ENCODE data around the gene SCGB1D4. TPM values are rescaled to one million over a fixed set of nuclear protein-coding genes. Genes with fewer than 3 reads are reported as not detected.

The SCGB1D4 gene
- total RNA-seq, 1 experiment from 2014 or later = not detected

DNA sequence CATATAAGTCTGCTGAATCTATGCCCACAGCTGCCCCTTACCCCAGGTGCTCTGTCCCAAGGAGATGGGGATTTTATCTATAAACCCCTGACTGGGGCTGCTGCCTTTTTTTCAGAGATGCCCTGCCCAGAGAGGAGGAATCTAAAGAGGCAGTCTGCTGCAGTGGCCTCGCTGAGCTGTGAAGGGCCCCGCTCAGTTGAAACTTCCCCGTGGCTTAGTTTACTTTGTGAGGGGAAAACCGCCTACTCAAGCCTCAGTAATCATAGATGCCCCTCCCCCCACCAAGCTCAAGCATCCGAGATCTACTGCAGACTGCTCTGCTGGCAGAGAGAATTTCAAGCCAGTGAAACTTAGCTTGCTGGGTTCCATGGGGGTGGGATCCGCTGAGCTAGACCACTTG lies 7.4 kb upstream of the SCGB1D4 start:
- H3K9ac ChIP-seq (ENCODE audit: extremely low read depth, insufficient read length, low read length) = no peak overlapping the region
- no peak overlapping the region for H2BK20ac ChIP-seq (ENCODE audit: low read depth, low read length, poor library complexity, severe bottlenecking)

More for the DNA sequence above, 7.4 kb upstream of the SCGB1D4 start:
- TF ChIP-seq, protein P1, sequence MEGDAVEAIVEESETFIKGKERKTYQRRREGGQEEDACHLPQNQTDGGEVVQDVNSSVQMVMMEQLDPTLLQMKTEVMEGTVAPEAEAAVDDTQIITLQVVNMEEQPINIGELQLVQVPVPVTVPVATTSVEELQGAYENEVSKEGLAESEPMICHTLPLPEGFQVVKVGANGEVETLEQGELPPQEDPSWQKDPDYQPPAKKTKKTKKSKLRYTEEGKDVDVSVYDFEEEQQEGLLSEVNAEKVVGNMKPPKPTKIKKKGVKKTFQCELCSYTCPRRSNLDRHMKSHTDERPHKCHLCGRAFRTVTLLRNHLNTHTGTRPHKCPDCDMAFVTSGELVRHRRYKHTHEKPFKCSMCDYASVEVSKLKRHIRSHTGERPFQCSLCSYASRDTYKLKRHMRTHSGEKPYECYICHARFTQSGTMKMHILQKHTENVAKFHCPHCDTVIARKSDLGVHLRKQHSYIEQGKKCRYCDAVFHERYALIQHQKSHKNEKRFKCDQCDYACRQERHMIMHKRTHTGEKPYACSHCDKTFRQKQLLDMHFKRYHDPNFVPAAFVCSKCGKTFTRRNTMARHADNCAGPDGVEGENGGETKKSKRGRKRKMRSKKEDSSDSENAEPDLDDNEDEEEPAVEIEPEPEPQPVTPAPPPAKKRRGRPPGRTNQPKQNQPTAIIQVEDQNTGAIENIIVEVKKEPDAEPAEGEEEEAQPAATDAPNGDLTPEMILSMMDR (conservative IDR thresholded peaks at IDR 0.05) = no peak
- Histone ChIP-seq H3K18ac (ENCODE audit: insufficient read length, low read depth, low read length) (no peak overlapping the region), H4K91ac (ENCODE audit: insufficient read length, low read depth, low read length) (no peak overlapping the region), H3K4ac (ENCODE audit: low read depth, low read length) (no peak overlapping the region), H4K8ac (replicated peaks; ENCODE audit: insufficient read length, low read depth, low read length) (no peak overlapping the region), H2BK12ac (ENCODE audit: insufficient read length, low read depth, low read length) (no peak overlapping the region), H4K20me1 (ENCODE audit: control insufficient read depth, insufficient read depth, insufficient read length) (no peaks in the 10 kb centered on the region), H3T11ph (ENCODE audit: low read length) (no peak overlapping the region), H4K5ac (ENCODE audit: insufficient read length, low read depth, low read length) (no peak overlapping the region), H2BK5ac (ENCODE audit: insufficient read length, low read length) (no peak overlapping the region), H3K56ac (ENCODE audit: insufficient read length, low read depth, low read length) (no peak overlapping the region), H2AFZ (ENCODE audit: low read length) (no peak overlapping the region), H3K79me2 (ENCODE audit: insufficient read depth, low read length) (no peaks in the 10 kb centered on the region), H3K4me1 (ENCODE audit: insufficient read depth, low read length) (no peaks in the 10 kb centered on the region), H2AK5ac (ENCODE audit: insufficient read length, low read length) (no peak overlapping the region), H3K79me1 (ENCODE audit: insufficient read depth, low read depth, low read length, poor library complexity, severe bottlenecking) (no peaks in the 10 kb centered on the region), H3K27ac (ENCODE audit: insufficient read length, low read depth, low read length) (no peak overlapping the region), H3K27me3 (ENCODE audit: insufficient read depth, low read length) (no peaks in the 10 kb centered on the region), H2BK15ac (ENCODE audit: low read depth, low read length) (no peak overlapping the region), H3K9me3 (ENCODE audit: control insufficient read depth, low read depth, low read length) (no peaks in the 10 kb centered on the region), H3K23me2 (ENCODE audit: insufficient read length, low read depth, low read length, poor library complexity, severe bottlenecking) (no peaks in the 10 kb centered on the region), H3K23ac (ENCODE audit: insufficient read length, low read depth, low read length) (no peak overlapping the region), H3K4me2 (ENCODE audit: insufficient read depth, insufficient read length, low read length) (no peak overlapping the region), H3K14ac (ENCODE audit: insufficient read depth, low read length) (no peak overlapping the region; the same call in 1 of the 2 replicates), H2BK120ac (ENCODE audit: low read depth, low read length, poor library complexity, severe bottlenecking) (no peak overlapping the region)
- Mint-ChIP-seq H3K4me1 (peaks cover 0 to 4% of the 10 kb centered on the region in 2 experiments; a peak in 2 of 4 replicates), H3K36me3 (ENCODE audit: insufficient read depth in 1 of 3, low read depth in 3 of 3) (no peaks in the 10 kb centered on the region), H3K27me3 (ENCODE audit: low read depth) (peaks cover 17% of the 10 kb centered on the region), H3K27ac (no peak overlapping the region), H3K4me3 (no peak overlapping the region), H3K9me3 (peaks cover 7 to 17% of the 10 kb centered on the region in 2 experiments)
- no CpG with 5 or more reads among the region's 6 CpGs for WGBS (ENCODE audit: extremely low coverage, insufficient read length, low lambda C conversion rate)
- DNase-seq = no peak

Measured in H9 (cell line).